Activated CD4-positive, alpha-beta T cell treated with anti-CD3 and anti-CD28 coated beads for 36 hours (primary cell): ENCODE measurements around the gene HNMT. TPM values are rescaled to one million over a fixed set of nuclear protein-coding genes. Genes with fewer than 3 reads are reported as not detected.
"Not testable (repeated sequence)": the region's sequence is repeated elsewhere in the genome, so short reads cannot be mapped to it uniquely, and the experiment has no call there.

ENCODE experiments used
- ATAC-seq: fragments of 200-7000 bp; cut with Tn5 transposase; one replicate; pipeline ENCODE4 v1.10.0; 2021; ENCODE audit warnings: mild to moderate bottlenecking, moderate library complexity
- CTCF ChIA-PET: fragments of 350-600 bp; sonication (Branson Sonifier 250); formaldehyde crosslinking; loops from one replicate; lab custom pipeline; 2021; ENCODE audit warnings: antibody characterized with exemption; lab: Charles Lee
- POLR2A ChIA-PET: fragments of 350-600 bp; sonication (Branson Sonifier 250); formaldehyde crosslinking; loops from one replicate; lab custom pipeline; 2021; ENCODE audit warnings: antibody characterized with exemption, inconsistent platforms; lab: Charles Lee
- DNase-seq: peaks from one replicate; pipeline ENCODE4 v3.0.0-alpha.2; 2020
- H3K27ac Mint-ChIP-seq: one replicate; pipeline ENCODE4 v1.8.0; 2021; ENCODE audit warnings: mixed read lengths
- H3K27me3 Mint-ChIP-seq: one replicate; pipeline ENCODE4 v1.8.0; 2021; ENCODE audit warnings: mixed read lengths
- H3K36me3 Mint-ChIP-seq: one replicate; pipeline ENCODE4 v1.8.0; 2021; ENCODE audit warnings: low read depth, mixed read lengths
- H3K4me1 Mint-ChIP-seq: one replicate; pipeline ENCODE4 v1.8.0; 2021; ENCODE audit warnings: mixed read lengths
- H3K4me3 Mint-ChIP-seq: one replicate; pipeline ENCODE4 v1.8.0; 2021; ENCODE audit warnings: mild to moderate bottlenecking, moderate library complexity, mixed read lengths
- H3K9me3 Mint-ChIP-seq: one replicate; pipeline ENCODE4 v1.8.0; 2021; ENCODE audit warnings: low read depth, mixed read lengths
- intact Hi-C, 2 experiments: fragments of 100-400 bp; cut with DNase I in 1 of 2; cut with micrococcal nuclease in 1 of 2; formaldehyde crosslinking; loops; one replicate each; pipeline versions ENCODE4 v1.14.2 to v1.15.1; 2022 to 2024; cut with DNase I, micrococcal nuclease
- total RNA-seq, 2 experiments: library from RNA; stranded (reverse); gene quantifications; one replicate each; pipeline ENCODE4 v1.2.3, GENCODE V29; 2021

The HNMT gene
- total RNA-seq, 2 experiments from 2014 or later = not detected

GRCh38 chr2:137977790-137978189 lies 13.5 kb downstream of the HNMT start:
- no peak overlapping the region for H3K27ac Mint-ChIP-seq
- no peaks in the 10 kb centered on the region for H3K36me3 Mint-ChIP-seq
- DNase-seq (no peak), ATAC-seq (no peak)
- no peaks in the 10 kb centered on the region for H3K9me3 Mint-ChIP-seq
- intact Hi-C loops = no loop called here
- CTCF ChIA-PET = no interaction called here
- no peaks in the 10 kb centered on the region for H3K4me1 Mint-ChIP-seq
- H3K4me3 Mint-ChIP-seq = no peak overlapping the region
- POLR2A ChIA-PET = no interaction called here
- peaks cover 2% of the 10 kb centered on the region for H3K27me3 Mint-ChIP-seq

DNA sequence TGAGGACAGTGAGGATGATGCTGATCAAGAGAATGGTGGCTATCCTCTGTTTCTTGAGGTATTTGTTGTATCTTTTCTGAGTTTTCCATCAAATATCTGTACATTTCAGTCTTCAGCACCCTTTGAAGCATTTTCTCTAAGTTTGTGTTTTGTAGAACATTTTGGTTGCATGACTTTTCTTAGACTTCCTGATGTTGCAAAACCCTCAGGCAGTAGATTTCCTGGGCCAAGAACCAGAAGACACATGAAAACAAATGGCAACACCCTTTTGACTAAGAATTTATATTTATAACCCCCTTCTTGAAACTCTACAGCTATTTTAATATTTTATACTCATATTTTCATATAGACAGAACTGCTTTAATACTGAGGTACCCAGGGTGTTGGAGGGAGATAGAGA lies 16.2 kb downstream of the HNMT start:
- no peak for ATAC-seq
- no peaks in the 10 kb centered on the region for H3K36me3 Mint-ChIP-seq
- peaks cover 3% of the 10 kb centered on the region for H3K27me3 Mint-ChIP-seq
- intact Hi-C loops = no loop called here
- ChIA-PET CTCF (no interaction called here), POLR2A (no interaction called here)
- no peaks in the 10 kb centered on the region for H3K4me1 Mint-ChIP-seq
- no peaks in the 10 kb centered on the region for H3K9me3 Mint-ChIP-seq
- no peak overlapping the region for H3K4me3 Mint-ChIP-seq
- no peak overlapping the region for H3K27ac Mint-ChIP-seq
- no peak for DNase-seq

GRCh38 chr2:137981112-137981656 lies 16.9 kb downstream of the HNMT start:
- no peak for DNase-seq
- Mint-ChIP-seq H3K9me3 (no peaks in the 10 kb centered on the region), H3K4me3 (no peak overlapping the region), H3K27me3 (peaks cover 3% of the 10 kb centered on the region), H3K27ac (no peak overlapping the region), H3K4me1 (no peaks in the 10 kb centered on the region), H3K36me3 (no peaks in the 10 kb centered on the region)
- ChIA-PET CTCF (no interaction called here), POLR2A (no interaction called here)
- intact Hi-C loops = no loop called here
- no peak for ATAC-seq

- POLR2A ChIA-PET = no interaction called here
- H3K4me3 Mint-ChIP-seq = no peak overlapping the region
- DNase-seq (no peak), ATAC-seq (no peak)
- peaks cover 2% of the 10 kb centered on the region for H3K27me3 Mint-ChIP-seq
- H3K9me3 Mint-ChIP-seq = no peaks in the 10 kb centered on the region
- CTCF ChIA-PET = no interaction called here
- no peaks in the 10 kb centered on the region for H3K4me1 Mint-ChIP-seq
- H3K36me3 Mint-ChIP-seq = no peaks in the 10 kb centered on the region
- intact Hi-C loops = no loop called here
- H3K27ac Mint-ChIP-seq = no peak overlapping the region
Observed at GRCh38 chr2:137983581-137983980, 19.3 kb downstream of the HNMT start.

DNA sequence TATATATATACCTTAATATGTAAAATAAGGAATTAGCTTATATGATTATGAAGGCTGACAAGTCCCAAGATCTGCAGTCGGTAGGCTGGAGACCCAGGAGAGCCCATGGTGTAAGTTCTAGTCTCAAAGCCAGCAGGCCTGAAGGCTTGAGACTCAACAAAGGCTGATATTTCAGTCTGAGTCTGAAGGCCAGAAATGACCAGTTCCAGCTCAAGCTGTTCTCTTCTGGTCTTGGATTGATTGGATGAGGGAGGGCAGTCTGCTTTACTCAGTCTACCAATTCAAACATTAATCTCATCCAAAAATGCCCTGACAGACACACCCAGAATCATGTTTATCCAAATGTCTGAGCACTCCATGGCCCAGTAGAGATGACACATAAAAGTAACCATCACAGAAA lies 22.0 kb downstream of the HNMT start:
- ATAC-seq = no peak
- Mint-ChIP-seq H3K36me3 (no peaks in the 10 kb centered on the region), H3K9me3 (no peaks in the 10 kb centered on the region), H3K27me3 (peaks cover 2% of the 10 kb centered on the region), H3K4me3 (no peak overlapping the region), H3K27ac (no peak overlapping the region), H3K4me1 (no peaks in the 10 kb centered on the region)
- DNase-seq = no peak
- ChIA-PET CTCF (no interaction called here), POLR2A (no interaction called here)
- intact Hi-C loops = no loop called here

DNA sequence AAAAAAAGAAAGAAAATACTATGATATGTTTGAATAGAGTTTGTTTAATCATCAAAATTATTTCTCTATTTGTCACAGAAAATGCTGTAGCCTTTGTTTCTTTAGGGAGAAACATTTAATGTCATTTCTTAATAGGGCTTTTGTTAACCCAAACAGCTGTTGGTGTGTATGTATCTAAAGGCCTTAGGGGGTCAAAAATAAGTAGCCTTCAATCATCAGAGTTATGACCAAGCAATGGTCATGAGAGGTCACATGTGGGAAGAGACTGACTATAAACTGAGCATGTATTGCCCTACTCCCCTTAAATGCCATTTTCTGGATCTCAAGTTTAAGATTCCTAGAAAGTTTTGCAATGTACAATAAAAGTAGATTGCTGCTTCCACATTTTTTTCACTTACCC lies 22.7 kb downstream of the HNMT start:
- Mint-ChIP-seq H3K4me1 (no peaks in the 10 kb centered on the region), H3K36me3 (no peaks in the 10 kb centered on the region), H3K4me3 (no peak overlapping the region), H3K27ac (no peak overlapping the region), H3K27me3 (peaks cover 2% of the 10 kb centered on the region), H3K9me3 (no peaks in the 10 kb centered on the region)
- POLR2A ChIA-PET = no interaction called here
- intact Hi-C loops = no loop called here
- DNase-seq (no peak), ATAC-seq (no peak)
- CTCF ChIA-PET = no interaction called here

GRCh38 chr2:137991078-137991477 lies 26.8 kb downstream of the HNMT start:
- Mint-ChIP-seq H3K4me3 (no peak overlapping the region), H3K4me1 (no peaks in the 10 kb centered on the region), H3K27ac (no peak overlapping the region), H3K36me3 (no peaks in the 10 kb centered on the region), H3K9me3 (no peaks in the 10 kb centered on the region), H3K27me3 (no peaks in the 10 kb centered on the region)
- ATAC-seq = no peak
- ChIA-PET POLR2A (no interaction called here), CTCF (no interaction called here)
- intact Hi-C loops = no loop called here
- DNase-seq = no peak

DNA sequence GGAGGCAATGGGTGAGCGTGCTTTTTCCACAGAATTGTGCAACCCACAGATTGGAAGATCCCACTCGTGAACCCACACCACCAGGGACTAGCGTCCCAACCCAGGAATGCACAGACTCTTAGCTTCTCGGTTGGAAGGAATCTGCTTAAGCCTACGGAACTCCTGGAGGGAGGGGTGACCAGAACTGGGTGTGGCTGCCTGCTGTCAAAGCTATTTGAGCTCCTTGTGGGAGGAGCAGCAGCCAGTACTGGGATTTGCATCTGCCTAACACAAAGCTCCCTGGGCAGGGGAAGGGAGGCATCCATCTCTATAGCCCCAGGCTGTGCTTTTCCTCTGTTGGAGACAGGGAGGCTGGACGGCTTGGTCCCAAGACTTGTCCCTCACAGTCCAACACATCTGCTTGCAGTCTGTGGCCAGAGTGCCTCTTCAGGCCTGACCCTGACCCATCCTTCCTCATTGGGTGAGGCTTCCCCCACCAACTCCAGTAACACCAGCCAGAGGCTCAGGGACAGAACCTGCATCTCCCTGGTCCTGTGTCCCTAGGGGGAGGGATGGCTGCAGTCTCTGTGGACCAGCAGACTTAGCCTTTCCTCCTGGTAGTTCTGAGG lies 27.9 kb downstream of the HNMT start:
- no peak overlapping the region for H3K4me3 Mint-ChIP-seq
- H3K27ac Mint-ChIP-seq = no peak overlapping the region
- H3K27me3 Mint-ChIP-seq = no peaks in the 10 kb centered on the region
- ChIA-PET POLR2A (no interaction called here), CTCF (no interaction called here)
- intact Hi-C loops = no loop called here
- ATAC-seq (no peak), DNase-seq (no peak)
- no peaks in the 10 kb centered on the region for H3K4me1 Mint-ChIP-seq
- H3K9me3 Mint-ChIP-seq = peaks cover 5% of the 10 kb centered on the region
- no peaks in the 10 kb centered on the region for H3K36me3 Mint-ChIP-seq

DNA sequence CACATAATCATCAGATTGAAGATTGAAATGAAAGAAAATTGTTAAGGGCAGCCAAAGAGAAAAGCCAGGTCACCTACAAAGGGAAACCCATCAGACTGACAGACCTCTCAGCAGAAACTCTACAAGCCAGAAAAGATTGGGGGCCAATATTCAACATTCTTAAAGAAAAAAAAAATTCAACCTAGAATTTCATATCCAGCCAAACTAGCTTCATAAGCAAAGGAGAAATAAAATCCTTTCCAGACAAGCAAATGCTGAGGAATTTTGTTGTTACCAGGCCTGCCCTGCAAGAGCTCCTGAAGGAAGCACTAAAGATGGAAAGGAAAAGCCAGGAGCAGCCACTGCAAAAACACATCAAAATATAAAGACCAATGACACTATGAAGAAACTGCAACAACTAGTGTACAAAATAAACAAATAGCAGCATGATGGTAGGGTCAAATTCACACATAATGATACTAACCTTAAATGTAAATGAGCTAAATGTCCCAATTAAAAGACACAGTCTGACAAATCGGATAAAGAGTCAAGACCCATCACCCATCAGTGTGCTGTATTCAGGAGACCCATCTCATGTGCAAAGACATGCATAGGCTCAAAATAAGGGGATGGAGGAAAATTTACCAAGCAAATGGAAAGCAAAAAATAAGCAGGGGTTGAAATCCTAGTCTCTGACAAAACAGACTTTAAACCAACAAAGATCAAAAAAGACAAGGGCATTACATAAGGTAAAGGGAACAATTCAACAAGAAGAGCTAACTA lies 29.6 kb downstream of the HNMT start:
- not testable (repeated sequence) for H3K27me3 Mint-ChIP-seq

DNA sequence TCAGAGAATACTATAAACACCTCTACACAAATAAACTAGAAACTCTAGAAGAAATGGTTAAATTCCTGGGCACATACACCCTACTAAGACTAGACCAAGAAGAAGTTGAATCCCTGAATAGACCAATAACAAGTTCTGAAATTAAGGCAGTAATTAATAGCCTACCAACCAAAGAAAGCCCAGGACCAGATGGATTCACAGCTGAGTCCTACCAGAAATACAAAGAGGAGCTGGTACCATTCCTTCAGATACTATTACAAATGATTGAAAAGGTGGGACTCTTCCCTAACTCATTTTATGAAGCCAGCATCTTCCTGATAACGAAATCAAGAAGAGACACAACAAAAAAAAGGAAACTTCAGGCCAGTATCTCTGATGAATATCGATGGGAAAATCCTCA lies 31.1 kb downstream of the HNMT start:
- H3K4me3 Mint-ChIP-seq, POLR2A ChIA-PET, H3K27ac Mint-ChIP-seq, CTCF ChIA-PET, H3K27me3 Mint-ChIP-seq, H3K36me3 Mint-ChIP-seq, H3K9me3 Mint-ChIP-seq, ATAC-seq, H3K4me1 Mint-ChIP-seq, DNase-seq, intact Hi-C loops: not testable (repeated sequence)

More for the DNA sequence above, 29.6 kb downstream of the HNMT start:
- H3K9me3 Mint-ChIP-seq, intact Hi-C loops, H3K27ac Mint-ChIP-seq, ATAC-seq, H3K4me1 Mint-ChIP-seq, H3K4me3 Mint-ChIP-seq, DNase-seq, H3K36me3 Mint-ChIP-seq: not testable (repeated sequence)
- ChIA-PET CTCF (interaction anchor here (1.6 kb wide), 1 partner anchor 33 kb away, joined by 3 read pairs; no protein-coding TSS in a partner anchor), POLR2A (interaction anchor here (0.7 kb wide), 1 partner anchor 79 kb away, joined by 4 read pairs; no protein-coding TSS in a partner anchor)

DNA sequence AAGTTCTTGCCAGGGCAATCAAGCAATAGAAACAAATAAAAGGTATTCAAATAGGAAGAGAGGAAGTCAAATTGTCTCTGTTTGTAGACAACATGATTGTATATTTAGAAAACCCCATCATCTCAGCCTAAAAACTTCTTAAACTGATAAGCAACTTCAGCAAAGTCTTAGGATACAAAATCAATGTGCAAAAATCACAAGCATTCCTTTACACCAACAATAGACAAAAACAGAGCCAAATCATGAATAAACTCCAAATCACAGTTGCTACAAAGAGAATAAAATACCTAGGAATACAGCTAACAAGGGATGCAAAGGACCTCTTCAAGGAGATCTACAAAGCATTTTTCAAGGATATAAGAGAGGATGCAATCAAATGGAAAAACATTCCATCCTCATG lies 31.9 kb downstream of the HNMT start:
- H3K36me3 Mint-ChIP-seq, ATAC-seq, H3K9me3 Mint-ChIP-seq, DNase-seq, H3K4me1 Mint-ChIP-seq, POLR2A ChIA-PET, H3K4me3 Mint-ChIP-seq, H3K27ac Mint-ChIP-seq, H3K27me3 Mint-ChIP-seq, CTCF ChIA-PET, intact Hi-C loops: not testable (repeated sequence)

GRCh38 chr2:137997733-137998132 lies 33.5 kb downstream of the HNMT start:
- no peaks in the 10 kb centered on the region for H3K36me3 Mint-ChIP-seq
- H3K9me3 Mint-ChIP-seq = peaks cover 5% of the 10 kb centered on the region
- H3K4me3 Mint-ChIP-seq = no peak overlapping the region
- DNase-seq (no peak), ATAC-seq (no peak)
- no peaks in the 10 kb centered on the region for H3K27me3 Mint-ChIP-seq
- CTCF ChIA-PET = no interaction called here
- intact Hi-C loops = no loop called here
- POLR2A ChIA-PET = no interaction called here
- H3K27ac Mint-ChIP-seq = no peak overlapping the region
- H3K4me1 Mint-ChIP-seq = no peaks in the 10 kb centered on the region
